Measurements from ENCODE around the gene PRM1. TPM values are rescaled to one million over a fixed set of nuclear protein-coding genes. Genes with fewer than 3 reads are reported as not detected.
A peak's percentile ranks its signal among the peaks of the same experiment; 100 is the strongest.

PRM1 gene
- total and polyA plus RNA-seq, 4 donors: not detected

GRCh38 chr16:11233727-11234376, 47.3 kb downstream of the PRM1 start:
- H3K9me3 ChIP-seq (ENCODE audit: control insufficient read depth in 4 of 4, low read length in 3 of 4): no peaks in the 10 kb centered on the region
- DNase-seq (ENCODE audit: low spot score): no peak
- peak overlapping the region in 1 of 2 donors; percentile 2 for H3K27ac ChIP-seq (ENCODE audit: low read depth in 1 of 2, low read length in 2 of 2)
- peaks cover 2 to 7% (median 5%) of the 10 kb centered on the region in 4 donors for H3K4me1 ChIP-seq (ENCODE audit: control insufficient read depth in 4 of 4, insufficient read depth in 4 of 4, low read length in 3 of 4)
- TF ChIP-seq RAD21 (IDR thresholded peaks at IDR 0.05) (no peak), EGR1 (IDR thresholded peaks at IDR 0.05; ENCODE audit: low read depth in 2 of 2) (no peak), GABPA (IDR thresholded peaks at IDR 0.05 in 1 of 2, conservative IDR thresholded peaks at IDR 0.05 in 1 of 2) (no peak), HNF4A (conservative IDR thresholded peaks at IDR 0.05) (no peak)
- H3K4me3 ChIP-seq (ENCODE audit: low read depth in 1 of 3, low read length in 3 of 3): no peak overlapping the region
- H3K9ac ChIP-seq (ENCODE audit: low read depth in 1 of 2, low read length in 2 of 2): no peak overlapping the region
- no peaks in the 10 kb centered on the region for H3K27me3 ChIP-seq (ENCODE audit: control insufficient read depth in 4 of 4, insufficient read depth in 4 of 4, low read length in 3 of 4)
- no peaks in the 10 kb centered on the region for H3K36me3 ChIP-seq (ENCODE audit: control insufficient read depth in 4 of 4, insufficient read depth in 3 of 4, low read depth in 1 of 4, low read length in 3 of 4)
- 82% methylated on average over 8 of the region's 8 CpGs for WGBS

- Histone ChIP-seq H3K4me3 (ENCODE audit: low read depth in 1 of 3, low read length in 3 of 3) (no peak overlapping the region), H3K27ac (ENCODE audit: low read depth in 1 of 2, low read length in 2 of 2) (peak overlapping the region in 1 of 2 donors; percentile 55), H3K9ac (ENCODE audit: low read depth in 1 of 2, low read length in 2 of 2) (no peak overlapping the region), H3K36me3 (ENCODE audit: control insufficient read depth in 4 of 4, insufficient read depth in 3 of 4, low read depth in 1 of 4, low read length in 3 of 4) (no peaks in the 10 kb centered on the region), H3K9me3 (ENCODE audit: control insufficient read depth in 4 of 4, low read length in 3 of 4) (no peaks in the 10 kb centered on the region), H3K4me1 (ENCODE audit: control insufficient read depth in 4 of 4, insufficient read depth in 4 of 4, low read length in 3 of 4) (peaks cover 2 to 7% (median 5%) of the 10 kb centered on the region in 4 donors), H3K27me3 (ENCODE audit: control insufficient read depth in 4 of 4, insufficient read depth in 4 of 4, low read length in 3 of 4) (no peaks in the 10 kb centered on the region)
- 61% methylated on average over 35 of the region's 35 CpGs for WGBS
- TF ChIP-seq TAF1 (conservative IDR thresholded peaks at IDR 0.05) (no peak), HNF4A (conservative IDR thresholded peaks at IDR 0.05) (no peak), MAX (IDR thresholded peaks at IDR 0.05) (no peak), GABPA (IDR thresholded peaks at IDR 0.05 in 1 of 2, conservative IDR thresholded peaks at IDR 0.05 in 1 of 2) (no peak), YY1 (IDR thresholded peaks at IDR 0.05) (no peak), FOXA1 (IDR thresholded peaks at IDR 0.05) (no peak), RAD21 (IDR thresholded peaks at IDR 0.05) (no peak)
- no peak for DNase-seq (ENCODE audit: low spot score)
Observed at GRCh38 chr16:11232852-11233726, 48.0 kb downstream of the PRM1 start.

- Histone ChIP-seq H3K27ac (ENCODE audit: low read depth in 1 of 2, low read length in 2 of 2) (peak overlapping the region in 1 of 2 donors; percentile 55), H3K27me3 (ENCODE audit: control insufficient read depth in 4 of 4, insufficient read depth in 4 of 4, low read length in 3 of 4) (no peaks in the 10 kb centered on the region), H3K4me1 (ENCODE audit: control insufficient read depth in 4 of 4, insufficient read depth in 4 of 4, low read length in 3 of 4) (peaks cover 2 to 7% (median 5%) of the 10 kb centered on the region in 4 donors), H3K9me3 (ENCODE audit: control insufficient read depth in 4 of 4, low read length in 3 of 4) (no peaks in the 10 kb centered on the region), H3K36me3 (ENCODE audit: control insufficient read depth in 4 of 4, insufficient read depth in 3 of 4, low read depth in 1 of 4, low read length in 3 of 4) (no peaks in the 10 kb centered on the region), H3K9ac (ENCODE audit: low read depth in 1 of 2, low read length in 2 of 2) (no peak overlapping the region), H3K4me3 (ENCODE audit: low read depth in 1 of 3, low read length in 3 of 3) (no peak overlapping the region)
- DNase-seq (ENCODE audit: low spot score): no peak
- WGBS: 80% methylated on average over 2 of the region's 3 CpGs
- no peak for TF ChIP-seq JUND (IDR thresholded peaks at IDR 0.05)
Observed at GRCh38 chr16:11232302-11232851, 48.8 kb downstream of the PRM1 start.

- TF ChIP-seq NR2F2 (IDR thresholded peaks at IDR 0.05) (peak; percentile 74), HNF4A (conservative IDR thresholded peaks at IDR 0.05) (no peak), SP1 (IDR thresholded peaks at IDR 0.05) (peak; percentile 23)
- H3K9me3 ChIP-seq (ENCODE audit: control insufficient read depth in 4 of 4, low read length in 3 of 4): no peaks in the 10 kb centered on the region
- H3K27me3 ChIP-seq (ENCODE audit: control insufficient read depth in 4 of 4, insufficient read depth in 4 of 4, low read length in 3 of 4): no peaks in the 10 kb centered on the region
- 85% methylated on average over 10 of the region's 10 CpGs for WGBS
- no peak overlapping the region for H3K27ac ChIP-seq (ENCODE audit: low read depth in 1 of 2, low read length in 2 of 2)
- H3K4me1 ChIP-seq (ENCODE audit: control insufficient read depth in 4 of 4, insufficient read depth in 4 of 4, low read length in 3 of 4): peaks cover 2 to 7% (median 5%) of the 10 kb centered on the region in 4 donors
- H3K36me3 ChIP-seq (ENCODE audit: control insufficient read depth in 4 of 4, insufficient read depth in 3 of 4, low read depth in 1 of 4, low read length in 3 of 4): no peaks in the 10 kb centered on the region
- DNase-seq (ENCODE audit: low spot score): no peak
- H3K9ac ChIP-seq (ENCODE audit: low read depth in 1 of 2, low read length in 2 of 2): no peak overlapping the region
- no peak overlapping the region for H3K4me3 ChIP-seq (ENCODE audit: low read depth in 1 of 3, low read length in 3 of 3)
Observed at GRCh38 chr16:11231367-11231970, 49.7 kb downstream of the PRM1 start.

Small RNAs within 50 kb of the gene (small RNA-seq; reads per million reads assigned to genes)
- not detected for gene MIR548H2
- not detected for gene RF00019
- gene RF00554: not detected

Other genes with a start within 250 kb of the PRM1 start
- gene SOCS1, start 25.1 kb downstream of the PRM1 start, total RNA-seq: 10 to 100 TPM in 1 of 2 donors, 1 to 10 TPM in 1; 1.8 to 10.9 TPM
- 1 to 10 TPM; 2.2 to 2.5 TPM for gene SOCS1, start 25.1 kb downstream of the PRM1 start, polyA plus RNA-seq
- not detected for gene TNP2, start 12.0 kb downstream of the PRM1 start, total RNA-seq
- not detected for gene TNP2, start 12.0 kb downstream of the PRM1 start, polyA plus RNA-seq
- not detected for gene PRM3, start 7.7 kb downstream of the PRM1 start, total RNA-seq
- gene PRM3, start 7.7 kb downstream of the PRM1 start, polyA plus RNA-seq: not detected
- gene PRM2, start 4.8 kb downstream of the PRM1 start, total RNA-seq: not detected
- not detected for gene PRM2, start 4.8 kb downstream of the PRM1 start, polyA plus RNA-seq
- 1 to 10 TPM in 1 of 2 donors, under 1 TPM in 1; 0.33 to 8.5 TPM for gene RMI2, start 64.1 kb upstream of the PRM1 start, total RNA-seq
- gene RMI2, start 64.1 kb upstream of the PRM1 start, polyA plus RNA-seq: 1 to 10 TPM in 1 of 2 donors, under 1 TPM in 1; 0.28 to 1.3 TPM